Measurements from ENCODE around the gene CCDC60. TPM values are rescaled to one million over a fixed set of nuclear protein-coding genes. Genes with fewer than 3 reads are reported as not detected.

CCDC60 gene
- total RNA-seq, 5 donors from 2014 or later (not counting 1 experiment from before 2014, with no cell fraction given): not detected

DNA sequence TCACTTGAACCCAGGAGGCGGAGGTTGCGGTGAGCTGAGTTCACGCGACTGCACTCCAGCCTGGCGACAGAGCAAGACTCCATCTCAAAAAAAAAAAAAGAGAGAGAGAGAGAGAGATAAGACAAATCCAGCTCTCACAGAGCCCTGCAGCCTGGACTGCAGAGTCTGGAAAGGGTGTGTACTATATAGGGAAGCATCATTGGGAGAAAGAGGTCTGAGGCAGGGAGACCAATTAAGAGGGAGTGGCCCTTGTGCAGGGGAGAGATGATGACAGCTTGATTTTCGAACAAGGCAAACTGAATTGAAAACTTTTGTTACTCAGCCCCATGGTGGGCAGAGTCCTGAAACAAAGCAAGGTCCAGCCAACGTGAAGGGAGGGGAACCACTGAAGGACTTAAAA lies 116.2 kb downstream of the CCDC60 start:
- no peak overlapping the region for H3K4me3 ChIP-seq (ENCODE audit: control insufficient read depth in 1 of 2, extremely low read depth in 1 of 2, low read length in 1 of 2)
- Mint-ChIP-seq H3K36me3 (no peaks in the 10 kb centered on the region), H3K4me3 (no peak overlapping the region), H3K9me3 (peaks cover 0 to 8% (median 0%) of the 10 kb centered on the region in 3 donors), H3K27ac (no peak overlapping the region), H3K27me3 (peaks cover 18% of the 10 kb centered on the region in 2 donors), H3K4me1 (no peaks in the 10 kb centered on the region)
- no peaks in the 10 kb centered on the region for H3K4me1 ChIP-seq (ENCODE audit: control insufficient read depth in 1 of 2, extremely low read depth in 1 of 2, insufficient read depth in 2 of 2, low read length in 2 of 2)
- 91% methylated on average over 5 of the region's 7 CpGs for WGBS (ENCODE audit: insufficient coverage)
- POLR2A ChIA-PET: no interaction called here
- DNase-seq (no peak), ATAC-seq (replicated peaks in 1 of 4) (no peak)
- peaks cover 0 to 2% of the 10 kb centered on the region in 2 experiments for H3K27me3 ChIP-seq (replicated peaks in 1 of 2; ENCODE audit: control insufficient read depth in 2 of 2, extremely low read depth in 1 of 2, insufficient read depth in 2 of 2, low read length in 1 of 2)
- no peak overlapping the region for H3K27ac ChIP-seq (ENCODE audit: low read length)
- CTCF ChIA-PET: no interaction called here
- no peaks in the 10 kb centered on the region for H3K9me3 ChIP-seq
- H3K36me3 ChIP-seq (ENCODE audit: control insufficient read depth in 2 of 2, extremely low read depth in 1 of 2, insufficient read depth in 1 of 2, low read length in 1 of 2): no peaks in the 10 kb centered on the region

DNA sequence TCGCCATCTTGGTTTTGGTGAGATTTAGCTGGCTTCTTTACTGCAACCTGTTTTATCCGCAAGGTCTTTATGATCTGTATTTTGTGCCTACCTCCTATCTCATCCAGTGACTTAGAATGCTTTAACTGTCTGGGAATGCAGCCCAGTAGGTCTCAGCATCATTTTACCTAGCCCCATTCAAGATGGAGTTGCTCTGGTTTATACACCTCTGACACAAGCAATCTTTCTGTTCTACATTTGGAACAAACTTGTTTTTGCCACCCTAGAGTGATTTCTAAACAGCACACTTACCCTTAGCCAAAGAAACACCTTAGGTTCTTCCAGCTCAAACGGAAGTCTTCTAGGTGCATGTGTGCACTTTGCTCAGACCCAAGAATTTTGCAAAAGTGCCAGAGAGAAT lies 122.3 kb downstream of the CCDC60 start:
- no peak for DNase-seq
- Mint-ChIP-seq H3K4me3 (no peak overlapping the region), H3K4me1 (no peaks in the 10 kb centered on the region), H3K27me3 (peaks cover 17 to 21% of the 10 kb centered on the region in 2 donors), H3K36me3 (no peaks in the 10 kb centered on the region), H3K27ac (no peak overlapping the region), H3K9me3 (peaks cover 3 to 23% (median 9%) of the 10 kb centered on the region in 3 donors)
- POLR2A ChIA-PET: no interaction called here
- no peak for ATAC-seq (replicated peaks in 1 of 4)
- 93% methylated on average over 2 of the region's 3 CpGs for WGBS (ENCODE audit: insufficient coverage)
- no peaks in the 10 kb centered on the region for H3K36me3 ChIP-seq (ENCODE audit: control insufficient read depth in 2 of 2, extremely low read depth in 1 of 2, insufficient read depth in 1 of 2, low read length in 1 of 2)
- no peak overlapping the region for H3K27ac ChIP-seq (ENCODE audit: low read length)
- CTCF ChIA-PET: no interaction called here
- H3K27me3 ChIP-seq (replicated peaks in 1 of 2; ENCODE audit: control insufficient read depth in 2 of 2, extremely low read depth in 1 of 2, insufficient read depth in 2 of 2, low read length in 1 of 2): peaks cover 0 to 2% of the 10 kb centered on the region in 2 experiments
- H3K9me3 ChIP-seq: no peaks in the 10 kb centered on the region
- no peak overlapping the region for H3K4me3 ChIP-seq (ENCODE audit: control insufficient read depth in 1 of 2, extremely low read depth in 1 of 2, low read length in 1 of 2)
- H3K4me1 ChIP-seq (ENCODE audit: control insufficient read depth in 1 of 2, extremely low read depth in 1 of 2, insufficient read depth in 2 of 2, low read length in 2 of 2): no peaks in the 10 kb centered on the region

DNA sequence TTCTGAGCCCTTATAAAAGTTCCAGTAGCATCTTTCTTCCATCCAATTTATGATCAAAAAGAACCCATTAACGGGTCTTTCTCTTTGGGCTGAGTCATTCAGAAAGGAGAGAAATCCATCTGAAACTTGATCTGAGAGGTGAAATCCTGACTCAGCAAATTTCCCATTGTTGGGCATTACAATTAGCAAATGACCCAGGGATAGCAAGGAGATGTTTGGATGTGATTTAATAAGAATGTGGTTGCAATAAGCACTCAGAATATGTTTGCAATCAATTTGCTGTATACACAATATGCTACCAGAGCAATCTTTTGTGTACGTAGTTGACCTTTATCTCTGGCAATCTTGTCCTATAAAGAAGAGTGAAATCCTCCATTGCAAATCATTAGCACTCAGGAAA lies 122.7 kb downstream of the CCDC60 start:
- no CpG with 5 or more reads among the region's 2 CpGs for WGBS (ENCODE audit: insufficient coverage)
- Mint-ChIP-seq H3K4me1 (no peaks in the 10 kb centered on the region), H3K9me3 (peaks cover 3 to 23% (median 9%) of the 10 kb centered on the region in 3 donors), H3K36me3 (no peaks in the 10 kb centered on the region), H3K4me3 (no peak overlapping the region), H3K27ac (no peak overlapping the region), H3K27me3 (peaks cover 17 to 21% of the 10 kb centered on the region in 2 donors)
- peaks cover 0 to under 1% of the 10 kb centered on the region in 2 experiments for H3K27me3 ChIP-seq (replicated peaks in 1 of 2; ENCODE audit: control insufficient read depth in 2 of 2, extremely low read depth in 1 of 2, insufficient read depth in 2 of 2, low read length in 1 of 2)
- POLR2A ChIA-PET: no interaction called here
- no peak overlapping the region for H3K4me3 ChIP-seq (ENCODE audit: control insufficient read depth in 1 of 2, extremely low read depth in 1 of 2, low read length in 1 of 2)
- H3K27ac ChIP-seq (ENCODE audit: low read length): no peak overlapping the region
- H3K36me3 ChIP-seq (ENCODE audit: control insufficient read depth in 2 of 2, extremely low read depth in 1 of 2, insufficient read depth in 1 of 2, low read length in 1 of 2): no peaks in the 10 kb centered on the region
- CTCF ChIA-PET: no interaction called here
- ATAC-seq (replicated peaks in 1 of 4) (no peak), DNase-seq (no peak)
- H3K4me1 ChIP-seq (ENCODE audit: control insufficient read depth in 1 of 2, extremely low read depth in 1 of 2, insufficient read depth in 2 of 2, low read length in 2 of 2): no peaks in the 10 kb centered on the region
- H3K9me3 ChIP-seq: no peaks in the 10 kb centered on the region

DNA sequence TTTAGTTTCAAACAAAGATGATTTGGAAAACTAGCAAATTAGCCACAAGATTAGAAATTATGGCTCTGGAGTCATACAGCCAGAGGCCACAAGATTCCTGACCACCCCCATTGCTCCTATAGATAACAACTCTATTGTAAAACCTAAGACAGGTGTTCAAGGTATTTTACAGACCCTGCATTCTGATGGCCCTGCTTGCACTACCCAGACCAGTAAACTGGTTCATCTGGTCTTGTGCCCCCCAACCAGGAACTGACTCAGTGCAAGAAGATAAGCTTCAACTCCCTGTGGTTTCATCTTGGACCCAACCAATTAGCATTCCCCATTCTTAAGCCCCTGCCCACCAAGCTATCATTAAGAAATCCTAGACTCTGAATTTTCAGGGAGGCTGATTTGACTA lies 125.0 kb downstream of the CCDC60 start:
- ATAC-seq (replicated peaks in 1 of 4): no peak
- no peak overlapping the region for H3K27ac Mint-ChIP-seq
- Histone ChIP-seq H3K27ac (ENCODE audit: low read length) (no peak overlapping the region), H3K27me3 (replicated peaks in 1 of 2; ENCODE audit: control insufficient read depth in 2 of 2, extremely low read depth in 1 of 2, insufficient read depth in 2 of 2, low read length in 1 of 2) (peaks cover 0 to 2% of the 10 kb centered on the region in 2 experiments), H3K36me3 (ENCODE audit: control insufficient read depth in 2 of 2, extremely low read depth in 1 of 2, insufficient read depth in 1 of 2, low read length in 1 of 2) (no peaks in the 10 kb centered on the region), H3K9me3 (no peaks in the 10 kb centered on the region), H3K4me3 (ENCODE audit: control insufficient read depth in 1 of 2, extremely low read depth in 1 of 2, low read length in 1 of 2) (no peak overlapping the region), H3K4me1 (ENCODE audit: control insufficient read depth in 1 of 2, extremely low read depth in 1 of 2, insufficient read depth in 2 of 2, low read length in 2 of 2) (no peaks in the 10 kb centered on the region)
- no peak overlapping the region for H3K4me3 Mint-ChIP-seq
- peaks cover 3 to 23% (median 9%) of the 10 kb centered on the region in 3 donors for H3K9me3 Mint-ChIP-seq
- H3K4me1 Mint-ChIP-seq: no peaks in the 10 kb centered on the region
- H3K36me3 Mint-ChIP-seq: no peaks in the 10 kb centered on the region
- POLR2A ChIA-PET: no interaction called here
- CTCF ChIA-PET: no interaction called here
- DNase-seq: no peak
- H3K27me3 Mint-ChIP-seq: peaks cover 13 to 20% of the 10 kb centered on the region in 2 donors

DNA sequence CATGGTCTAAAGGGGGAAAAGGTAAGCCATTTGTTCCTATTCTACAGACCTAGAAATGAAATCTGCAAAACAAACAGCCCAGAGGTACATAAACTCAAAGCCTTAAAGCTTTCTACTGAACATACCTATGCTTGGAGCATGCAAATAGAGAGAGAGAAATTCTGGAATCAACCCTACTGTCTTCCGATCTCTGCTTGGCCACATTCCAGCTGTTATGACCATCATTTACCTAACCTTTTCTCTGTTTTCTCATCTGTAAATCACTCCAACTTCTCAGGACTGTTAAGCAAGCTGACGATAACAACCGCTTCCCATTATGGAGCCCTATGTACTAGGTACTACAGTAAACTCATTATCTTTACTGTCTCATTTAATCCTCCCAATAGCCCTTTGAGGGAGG lies 126.3 kb downstream of the CCDC60 start:
- ChIA-PET POLR2A (no interaction called here), CTCF (no interaction called here)
- Mint-ChIP-seq H3K36me3 (no peaks in the 10 kb centered on the region), H3K27me3 (peaks cover 5 to 18% of the 10 kb centered on the region in 2 donors), H3K9me3 (peaks cover 3 to 14% (median 9%) of the 10 kb centered on the region in 3 donors), H3K4me3 (no peak overlapping the region), H3K4me1 (no peaks in the 10 kb centered on the region), H3K27ac (no peak overlapping the region)
- Histone ChIP-seq H3K4me3 (ENCODE audit: control insufficient read depth in 1 of 2, extremely low read depth in 1 of 2, low read length in 1 of 2) (no peak overlapping the region), H3K9me3 (no peaks in the 10 kb centered on the region), H3K4me1 (ENCODE audit: control insufficient read depth in 1 of 2, extremely low read depth in 1 of 2, insufficient read depth in 2 of 2, low read length in 2 of 2) (no peaks in the 10 kb centered on the region), H3K27ac (ENCODE audit: low read length) (no peak overlapping the region), H3K36me3 (ENCODE audit: control insufficient read depth in 2 of 2, extremely low read depth in 1 of 2, insufficient read depth in 1 of 2, low read length in 1 of 2) (no peaks in the 10 kb centered on the region), H3K27me3 (replicated peaks in 1 of 2; ENCODE audit: control insufficient read depth in 2 of 2, extremely low read depth in 1 of 2, insufficient read depth in 2 of 2, low read length in 1 of 2) (peaks cover 0 to 2% of the 10 kb centered on the region in 2 experiments)
- no peak for DNase-seq
- no peak for ATAC-seq (replicated peaks in 1 of 4)
- WGBS (ENCODE audit: insufficient coverage): 90% methylated on average over 2 of the region's 3 CpGs

DNA sequence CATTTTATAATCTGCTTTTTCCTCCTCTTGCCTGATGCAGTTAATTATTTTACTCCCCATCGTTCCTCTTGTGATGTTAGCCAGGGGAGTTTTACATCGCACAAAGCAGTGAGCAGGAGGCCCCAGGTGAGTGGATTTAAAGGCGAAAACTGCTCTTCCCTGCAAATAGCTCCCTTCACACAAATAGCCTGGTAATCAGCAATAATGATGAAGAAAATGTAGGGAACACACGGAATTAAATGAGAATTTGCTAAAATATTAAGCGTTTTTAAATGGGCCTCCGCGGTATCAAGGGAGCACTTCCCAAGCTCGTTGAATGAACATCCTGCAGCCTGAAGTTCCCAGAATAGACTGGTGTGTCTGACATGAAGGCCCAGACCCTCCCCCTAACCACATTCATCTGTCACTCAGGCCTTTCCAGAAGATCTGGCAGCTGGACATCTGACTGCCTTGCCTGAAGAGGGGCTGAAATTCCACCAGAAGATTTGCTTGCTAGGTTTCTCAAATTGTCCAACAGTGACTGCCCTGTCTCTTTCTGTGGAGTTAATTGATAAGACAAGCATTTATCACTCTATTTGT lies 127.2 kb downstream of the CCDC60 start:
- ATAC-seq (replicated peaks in 1 of 4): no peak

More for the DNA sequence above, 127.2 kb downstream of the CCDC60 start:
- no peak for DNase-seq
- peaks cover 5 to 25% of the 10 kb centered on the region in 2 donors for H3K27me3 Mint-ChIP-seq
- Histone ChIP-seq H3K4me1 (ENCODE audit: control insufficient read depth in 1 of 2, extremely low read depth in 1 of 2, insufficient read depth in 2 of 2, low read length in 2 of 2) (no peaks in the 10 kb centered on the region), H3K9me3 (no peaks in the 10 kb centered on the region), H3K4me3 (ENCODE audit: control insufficient read depth in 1 of 2, extremely low read depth in 1 of 2, low read length in 1 of 2) (no peak overlapping the region), H3K27me3 (replicated peaks in 1 of 2; ENCODE audit: control insufficient read depth in 2 of 2, extremely low read depth in 1 of 2, insufficient read depth in 2 of 2, low read length in 1 of 2) (peaks cover 0 to 2% of the 10 kb centered on the region in 2 experiments), H3K27ac (ENCODE audit: low read length) (no peak overlapping the region), H3K36me3 (ENCODE audit: control insufficient read depth in 2 of 2, extremely low read depth in 1 of 2, insufficient read depth in 1 of 2, low read length in 1 of 2) (no peaks in the 10 kb centered on the region)
- peaks cover 3 to 10% (median 9%) of the 10 kb centered on the region in 3 donors for H3K9me3 Mint-ChIP-seq
- no peak overlapping the region for H3K4me3 Mint-ChIP-seq
- H3K36me3 Mint-ChIP-seq: no peaks in the 10 kb centered on the region
- WGBS (ENCODE audit: insufficient coverage): no CpG with 5 or more reads among the region's 8 CpGs
- ChIA-PET POLR2A (no interaction called here), CTCF (no interaction called here)
- H3K4me1 Mint-ChIP-seq: no peaks in the 10 kb centered on the region
- no peak overlapping the region for H3K27ac Mint-ChIP-seq
